Measurements from ENCODE around the gene MARK1. TPM values are rescaled to one million over a fixed set of nuclear protein-coding genes. Genes with fewer than 3 reads are reported as not detected.

Gene MARK1
- total and polyA plus RNA-seq, 2 of the 4 experiments (the other 2 are of a cell fraction): not detected

- no peak overlapping the region for H2BK20ac ChIP-seq (ENCODE audit: low read depth, low read length)
- H3K9me3 ChIP-seq (ENCODE audit: control insufficient read depth, insufficient read depth, low read length): no peaks in the 10 kb centered on the region
- no TSS peak for BruUV-seq (replicated peaks)
- H3K4ac ChIP-seq (ENCODE audit: low read depth, low read length): no peak overlapping the region
- H3K79me1 ChIP-seq (ENCODE audit: low read depth in 1 of 2, low read length in 2 of 2): no peaks in the 10 kb centered on the region
- H3K14ac ChIP-seq (replicated peaks; ENCODE audit: low read depth, low read length): no peak overlapping the region
- H3K27me3 ChIP-seq (ENCODE audit: control insufficient read depth, insufficient read depth, low read length): peaks cover 3% of the 10 kb centered on the region; the same call in 1 of the 2 replicates
- no peak overlapping the region for H2AK5ac ChIP-seq (ENCODE audit: low read depth, low read length)
- no peaks in the 10 kb centered on the region for H3K4me1 ChIP-seq (ENCODE audit: control insufficient read depth, insufficient read depth, low read length)
- H4K91ac ChIP-seq (ENCODE audit: insufficient read depth, low read depth, low read length): no peak overlapping the region
- H3K4me3 ChIP-seq (ENCODE audit: insufficient read depth, low read depth, low read length): no peak overlapping the region
- H3K9ac ChIP-seq (ENCODE audit: low read depth, low read length): no peak overlapping the region
- H2AFZ ChIP-seq (replicated peaks; ENCODE audit: low read length, poor library complexity): peak overlapping the region; percentile 29
- ChIA-PET POLR2A (ENCODE audit: unreplicated experiment) (no interaction called here), CTCF (no interaction called here)
- no peak overlapping the region for H3K56ac ChIP-seq (ENCODE audit: extremely low read depth, insufficient read depth, low read length)
- TF ChIP-seq POLR2A (IDR thresholded peaks at IDR 0.05; ENCODE audit: low read depth, low read length) (no peak), MAFK (IDR thresholded peaks at IDR 0.05; ENCODE audit: low read depth, low read length) (no peak), MAZ (IDR thresholded peaks at IDR 0.05; ENCODE audit: borderline replicate concordance, low read depth, low read length) (no peak), CTCF (conservative IDR thresholded peaks at IDR 0.05; ENCODE audit: low read depth, low read length) (no peak), ELK1 (IDR thresholded peaks at IDR 0.05; ENCODE audit: borderline replicate concordance, low read depth, low read length) (no peak), SMC3 (IDR thresholded peaks at IDR 0.05; ENCODE audit: low read depth, low read length) (no peak), RCOR1 (IDR thresholded peaks at IDR 0.05; ENCODE audit: insufficient replicate concordance, low read length) (no peak), BHLHE40 (IDR thresholded peaks at IDR 0.05; ENCODE audit: low read depth, low read length) (no peak), MXI1 (IDR thresholded peaks at IDR 0.05; ENCODE audit: borderline replicate concordance, low read depth, low read length) (no peak), CEBPB (IDR thresholded peaks at IDR 0.05; ENCODE audit: low read depth, low read length) (no peak), FOS (IDR thresholded peaks at IDR 0.05; ENCODE audit: low read depth, low read length) (no peak), RFX5 (IDR thresholded peaks at IDR 0.05; ENCODE audit: low read depth, low read length) (no peak), NFE2L2 (IDR thresholded peaks at IDR 0.05; ENCODE audit: low read depth, low read length) (no peak)
- TF ChIP-seq, protein P1, sequence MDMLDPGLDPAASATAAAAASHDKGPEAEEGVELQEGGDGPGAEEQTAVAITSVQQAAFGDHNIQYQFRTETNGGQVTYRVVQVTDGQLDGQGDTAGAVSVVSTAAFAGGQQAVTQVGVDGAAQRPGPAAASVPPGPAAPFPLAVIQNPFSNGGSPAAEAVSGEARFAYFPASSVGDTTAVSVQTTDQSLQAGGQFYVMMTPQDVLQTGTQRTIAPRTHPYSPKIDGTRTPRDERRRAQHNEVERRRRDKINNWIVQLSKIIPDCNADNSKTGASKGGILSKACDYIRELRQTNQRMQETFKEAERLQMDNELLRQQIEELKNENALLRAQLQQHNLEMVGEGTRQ (IDR thresholded peaks at IDR 0.05; ENCODE audit: low read depth, low read length): no peak
- H2AK9ac ChIP-seq (replicated peaks; ENCODE audit: low read depth, low read length, poor library complexity): no peak overlapping the region
- H3K23ac ChIP-seq (ENCODE audit: low read depth, low read length): no peak overlapping the region
- no peak overlapping the region for H2BK15ac ChIP-seq (ENCODE audit: low read depth, low read length)
- no peaks in the 10 kb centered on the region for H3K36me3 ChIP-seq (ENCODE audit: control insufficient read depth, insufficient read depth, low read length)
- dilution Hi-C loops (cut with HindIII; ENCODE audit: low sequenced_read_pairs, unreplicated experiment): no loop called here
- no peak overlapping the region for H4K8ac ChIP-seq (ENCODE audit: low read depth in 2 of 2, low read length in 2 of 2)
- DNase-seq: no peak
- no peak overlapping the region for H3K4me2 ChIP-seq (ENCODE audit: low read depth, low read length)
- 68% methylated on average over 5 of the region's 10 CpGs; no CpG with 5 or more reads in 1 of the 2 experiments for WGBS, 2 experiments (ENCODE audit: extremely low coverage in 2 of 2, insufficient read length in 1 of 2)
- no peak overlapping the region for H2BK5ac ChIP-seq (ENCODE audit: low read depth, low read length, poor library complexity, severe bottlenecking)
- no peak overlapping the region for H4K5ac ChIP-seq (ENCODE audit: low read depth, low read length)
- no peak overlapping the region for H2BK120ac ChIP-seq (ENCODE audit: low read depth, low read length)
- no peak overlapping the region for H3K18ac ChIP-seq (ENCODE audit: low read depth, low read length)
- H3K9me1 ChIP-seq (ENCODE audit: insufficient read depth, low read length): no peaks in the 10 kb centered on the region
- no peak for ATAC-seq (ENCODE audit: low read depth)
- no peak overlapping the region for H3K27ac ChIP-seq (ENCODE audit: insufficient read depth, low read length)
- intact Hi-C loops (cut with micrococcal nuclease): no loop called here
- in situ Hi-C loops (cut with MboI; ENCODE audit: low sequenced_read_pairs): no loop called here
- H4K20me1 ChIP-seq (ENCODE audit: insufficient read depth, low read length): no peaks in the 10 kb centered on the region
Observed at GRCh38 chr1:220707160-220707559, 179.2 kb downstream of the MARK1 start.
